Activated CD8-positive, alpha-beta memory T cell treated with anti-CD3 and anti-CD28 coated beads, Interleukin-2, amount 10 ng/mL, durations not matched to agents 7 days and 5 days (primary cell): ENCODE results near the gene OR9Q1. TPM values are rescaled to one million over a fixed set of nuclear protein-coding genes. Genes with fewer than 3 reads are reported as not detected.

Experiments
- ATAC-seq: fragments of 150-1000 bp; cut with Tn5 transposase; one replicate; pipeline ENCODE4 v1.10.0; 2021; ENCODE audit warnings: moderate library complexity
- CTCF ChIA-PET: fragments of 350-600 bp; sonication (Branson Sonifier 250); formaldehyde crosslinking; loops from one replicate; lab custom pipeline; 2021; ENCODE audit warnings: antibody characterized with exemption; lab: Charles Lee
- DNase-seq: peaks from one replicate; pipeline ENCODE4 v3.0.0-alpha.2; 2020
- H3K27ac Mint-ChIP-seq: one replicate; pipeline ENCODE4 v1.8.0; 2021; ENCODE audit warnings: mild to moderate bottlenecking, mixed read lengths
- H3K27me3 Mint-ChIP-seq: one replicate; pipeline ENCODE4 v1.8.0; 2021; ENCODE audit warnings: mixed read lengths
- H3K36me3 Mint-ChIP-seq: one replicate; pipeline ENCODE4 v1.8.0; 2021; ENCODE audit warnings: mild to moderate bottlenecking, mixed read lengths
- H3K4me1 Mint-ChIP-seq: one replicate; pipeline ENCODE4 v1.8.0; 2021; ENCODE audit warnings: mixed read lengths
- H3K4me3 Mint-ChIP-seq: one replicate; pipeline ENCODE4 v1.8.0; 2021; ENCODE audit warnings: mild to moderate bottlenecking, moderate library complexity, mixed read lengths
- H3K9me3 Mint-ChIP-seq: one replicate; pipeline ENCODE4 v1.8.0; 2022; ENCODE audit warnings: low read depth, mixed read lengths
- total RNA-seq, 2 experiments: library from RNA; stranded (reverse); gene quantifications; one replicate each; pipeline ENCODE4 v1.2.3, GENCODE V29; 2021

The OR9Q1 gene
- total RNA-seq, 2 experiments from 2014 or later: not detected

- DNase-seq: no peak
- Mint-ChIP-seq H3K27me3 (peaks cover 2% of the 10 kb centered on the region), H3K27ac (no peak within 1 kb of the TSS), H3K9me3 (no peaks in the 10 kb centered on the region), H3K36me3 (no peaks in the 10 kb centered on the region), H3K4me3 (no peak within 1 kb of the TSS), H3K4me1 (no peaks in the 10 kb centered on the region)
- ATAC-seq: no peak
- CTCF ChIA-PET: interaction anchor here (0.6 kb wide), 1 partner anchor 466 kb away, joined by 3 read pairs; no protein-coding TSS in a partner anchor
Measured at GRCh38 chr11:58125469-58125868, 101.8 kb downstream of the OR9Q1 start, which contains the start of gene OR9I1. OR9I1 (minus strand) TSS chr11:58125530; CDS start chr11:58119444, 6,086 bp downstream.

- CTCF ChIA-PET: no interaction called here
- Mint-ChIP-seq H3K4me3 (no peak overlapping the region), H3K4me1 (no peaks in the 10 kb centered on the region), H3K27ac (no peak overlapping the region), H3K9me3 (no peaks in the 10 kb centered on the region), H3K36me3 (no peaks in the 10 kb centered on the region), H3K27me3 (no peaks in the 10 kb centered on the region)
- ATAC-seq: no peak
- no peak for DNase-seq
Measured at GRCh38 chr11:58127350-58127749, 103.7 kb downstream of the OR9Q1 start.

DNA sequence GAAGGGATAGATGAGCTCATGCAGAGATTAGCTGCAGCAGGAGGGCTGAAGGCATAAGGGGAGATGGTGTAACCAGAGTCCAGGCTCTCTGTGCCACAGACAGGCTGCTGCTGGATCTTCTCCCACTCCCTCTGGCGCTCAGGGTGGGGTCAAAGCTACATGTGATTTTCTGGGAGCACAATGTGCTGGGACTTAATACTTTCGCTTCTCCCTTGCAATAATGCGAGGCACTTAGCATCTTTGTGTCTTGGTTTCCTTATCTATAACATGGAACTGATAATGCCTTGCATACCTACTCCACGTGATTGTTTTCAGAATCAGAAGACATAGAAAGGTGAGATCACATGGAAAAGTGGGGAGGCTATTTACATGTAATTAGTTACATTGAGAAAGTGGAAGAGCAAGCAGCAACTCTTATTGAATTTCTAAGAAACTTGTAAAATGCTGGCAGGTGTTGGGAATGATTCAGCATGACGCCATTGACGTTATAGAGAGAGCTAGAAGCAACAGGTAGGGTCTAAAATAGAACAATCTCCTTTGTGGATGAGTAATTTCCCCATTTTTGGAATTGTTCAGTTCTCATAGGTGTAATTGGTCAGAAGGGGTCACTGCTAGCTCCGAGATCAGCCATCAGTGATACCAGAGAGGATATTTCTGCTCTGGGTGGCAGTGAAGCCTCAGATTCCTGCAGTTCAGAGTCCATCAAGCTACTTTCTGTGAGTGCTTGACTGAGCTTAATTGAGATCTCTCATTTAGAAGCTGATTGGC, 109.8 kb downstream of the OR9Q1 start:
- Mint-ChIP-seq H3K36me3 (no peaks in the 10 kb centered on the region), H3K9me3 (no peaks in the 10 kb centered on the region), H3K4me1 (no peaks in the 10 kb centered on the region), H3K4me3 (no peak overlapping the region), H3K27ac (no peak overlapping the region), H3K27me3 (no peaks in the 10 kb centered on the region)
- DNase-seq (no peak), ATAC-seq (no peak)
- CTCF ChIA-PET: no interaction called here

DNA sequence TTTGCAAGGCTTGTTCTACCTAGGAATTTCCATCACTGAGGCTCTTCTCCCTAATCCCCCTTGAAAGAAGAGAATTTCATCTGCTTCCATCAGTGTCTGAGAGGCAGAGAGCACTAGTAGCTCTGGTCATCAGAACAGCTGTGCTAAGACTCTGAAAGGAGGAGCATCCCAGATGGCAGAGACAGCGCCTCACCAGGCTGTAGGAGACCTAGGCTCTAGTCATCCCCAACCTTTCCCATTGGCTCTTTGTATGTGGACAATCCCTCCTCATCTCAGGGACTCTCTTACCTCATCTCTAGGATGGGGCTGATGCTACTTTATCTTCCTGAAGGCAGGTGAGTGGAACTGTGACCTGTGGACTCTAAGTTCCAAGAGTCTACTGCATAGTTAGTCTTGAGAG, 110.5 kb downstream of the OR9Q1 start:
- Mint-ChIP-seq H3K4me3 (no peak overlapping the region), H3K36me3 (no peaks in the 10 kb centered on the region), H3K27ac (no peak overlapping the region), H3K9me3 (no peaks in the 10 kb centered on the region), H3K27me3 (no peaks in the 10 kb centered on the region), H3K4me1 (no peaks in the 10 kb centered on the region)
- ATAC-seq: no peak
- CTCF ChIA-PET: no interaction called here
- no peak for DNase-seq

DNA sequence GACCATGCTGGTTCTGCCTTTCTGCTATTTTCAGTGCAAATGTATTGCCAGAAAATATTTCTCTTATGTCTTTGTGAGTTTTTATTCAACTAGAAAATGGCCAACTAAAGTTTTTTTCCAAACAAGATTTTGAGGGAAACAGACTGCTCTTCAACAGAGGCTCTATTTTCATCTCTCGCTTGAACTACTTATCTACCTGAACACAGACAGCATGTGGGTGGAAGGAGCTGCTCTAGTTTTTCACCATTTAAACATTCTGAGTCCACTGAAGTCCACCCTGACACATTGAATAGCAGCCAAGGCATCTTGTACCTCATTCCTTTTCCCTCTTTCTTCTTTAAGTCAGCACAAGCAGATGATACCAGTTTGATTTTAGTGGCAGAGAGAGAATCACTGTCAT, 111.5 kb downstream of the OR9Q1 start:
- Mint-ChIP-seq H3K27ac (no peak overlapping the region), H3K27me3 (no peaks in the 10 kb centered on the region), H3K4me3 (no peak overlapping the region), H3K9me3 (no peaks in the 10 kb centered on the region), H3K36me3 (no peaks in the 10 kb centered on the region), H3K4me1 (no peaks in the 10 kb centered on the region)
- DNase-seq (no peak), ATAC-seq (no peak)
- CTCF ChIA-PET: no interaction called here

- DNase-seq: no peak
- CTCF ChIA-PET: no interaction called here
- H3K36me3 Mint-ChIP-seq: no peaks in the 10 kb centered on the region
Measured at GRCh38 chr11:58142761-58143160, 119.1 kb downstream of the OR9Q1 start.

DNA sequence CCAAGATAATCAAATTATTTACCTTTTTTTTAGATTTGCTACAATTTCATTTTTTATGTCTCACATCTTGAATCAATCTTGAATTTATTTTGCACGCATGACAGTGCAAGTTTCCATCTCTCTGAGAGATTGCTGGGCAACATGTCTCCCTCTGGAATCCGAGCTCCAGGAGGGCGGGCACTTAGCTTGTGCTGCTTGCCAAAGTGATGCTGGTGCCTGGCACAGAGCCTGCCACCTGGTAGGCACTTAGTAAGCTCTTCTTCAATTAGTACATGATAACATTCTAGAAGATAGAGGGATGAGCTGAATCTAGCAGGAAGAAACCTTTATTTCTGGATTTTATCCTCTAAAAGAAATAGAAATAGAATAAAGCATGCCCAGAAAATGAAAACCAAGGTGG, 129.1 kb downstream of the OR9Q1 start:
- Mint-ChIP-seq H3K36me3 (no peaks in the 10 kb centered on the region), H3K9me3 (no peaks in the 10 kb centered on the region), H3K27ac (no peak overlapping the region), H3K27me3 (peaks cover 8% of the 10 kb centered on the region), H3K4me1 (no peaks in the 10 kb centered on the region), H3K4me3 (no peak overlapping the region)
- no peak for DNase-seq
- CTCF ChIA-PET: no interaction called here
- ATAC-seq: no peak

More at GRCh38 chr11:58142761-58143160, 119.1 kb downstream of the OR9Q1 start:
- no peak for ATAC-seq
- H3K4me3 Mint-ChIP-seq: no peak overlapping the region
- no peaks in the 10 kb centered on the region for H3K4me1 Mint-ChIP-seq
- H3K9me3 Mint-ChIP-seq: no peaks in the 10 kb centered on the region
- H3K27ac Mint-ChIP-seq: no peak overlapping the region
- H3K27me3 Mint-ChIP-seq: peaks cover 8% of the 10 kb centered on the region

- Mint-ChIP-seq H3K4me1 (no peaks in the 10 kb centered on the region), H3K27ac (no peak overlapping the region), H3K9me3 (no peaks in the 10 kb centered on the region), H3K4me3 (no peak overlapping the region), H3K36me3 (no peaks in the 10 kb centered on the region), H3K27me3 (peaks cover under 1% of the 10 kb centered on the region)
- no peak for DNase-seq
- no peak for ATAC-seq
- CTCF ChIA-PET: no interaction called here
Measured at GRCh38 chr11:58164389-58164788, 140.7 kb downstream of the OR9Q1 start.

DNA sequence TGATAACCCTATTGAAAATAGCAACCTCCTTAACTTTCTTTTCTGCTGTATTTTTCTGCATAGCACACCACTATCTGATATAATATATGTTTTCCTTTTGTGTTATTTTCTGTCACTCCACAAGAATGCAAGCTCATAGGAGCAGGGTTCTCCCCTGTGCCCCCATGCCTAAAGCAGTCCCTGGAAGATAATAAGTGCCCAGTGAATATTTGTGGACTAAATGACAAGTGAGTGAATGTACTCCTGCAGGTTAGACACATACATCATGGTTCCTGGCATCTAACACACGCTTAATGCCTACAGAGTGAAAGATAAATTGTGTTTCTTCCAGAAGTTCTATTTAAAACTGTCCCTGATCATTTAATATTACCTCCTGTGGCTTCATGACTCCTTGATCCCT, 141.3 kb downstream of the OR9Q1 start:
- no peak overlapping the region for H3K4me3 Mint-ChIP-seq
- CTCF ChIA-PET: no interaction called here
- H3K9me3 Mint-ChIP-seq: no peaks in the 10 kb centered on the region
- no peak for DNase-seq
- no peak for ATAC-seq
- H3K27ac Mint-ChIP-seq: no peak overlapping the region
- no peaks in the 10 kb centered on the region for H3K4me1 Mint-ChIP-seq
- peaks cover 3% of the 10 kb centered on the region for H3K27me3 Mint-ChIP-seq
- H3K36me3 Mint-ChIP-seq: no peaks in the 10 kb centered on the region

GRCh38 chr11:58165504-58166106, 141.9 kb downstream of the OR9Q1 start:
- no peak for DNase-seq
- Mint-ChIP-seq H3K36me3 (no peaks in the 10 kb centered on the region), H3K4me1 (no peaks in the 10 kb centered on the region), H3K9me3 (no peaks in the 10 kb centered on the region), H3K27me3 (peaks cover 3% of the 10 kb centered on the region), H3K4me3 (no peak overlapping the region), H3K27ac (no peak overlapping the region)
- CTCF ChIA-PET: no interaction called here
- no peak for ATAC-seq

DNA sequence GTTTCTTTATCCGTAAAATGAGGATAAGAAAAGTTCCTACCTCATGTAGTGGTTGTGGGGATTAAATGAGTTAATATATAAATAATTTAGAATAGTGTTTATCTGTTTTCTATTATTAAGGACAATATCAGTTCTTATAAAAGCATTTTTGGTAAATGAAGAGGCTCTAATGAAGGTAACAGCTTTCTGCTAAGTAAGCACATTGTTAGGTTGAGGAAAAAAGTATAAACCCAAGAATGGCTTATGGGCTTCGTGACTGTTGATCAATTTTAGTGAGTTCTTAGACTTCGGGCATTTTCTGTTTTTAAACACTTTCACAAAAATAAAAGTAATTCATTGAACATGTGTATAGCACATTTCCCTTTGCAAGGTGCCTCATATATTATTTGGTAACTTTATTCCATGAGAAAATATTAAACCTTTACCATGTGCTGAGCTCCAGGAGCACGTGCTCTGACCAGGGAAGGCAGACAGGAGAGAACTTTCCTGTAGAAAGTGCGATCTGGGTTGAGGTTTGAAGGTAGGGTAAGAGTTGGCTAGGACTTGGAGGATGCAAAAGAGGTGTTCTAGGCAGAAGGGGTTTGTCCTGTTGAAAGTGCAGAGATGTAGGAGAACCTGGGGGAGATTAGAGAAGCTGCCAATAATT, 153.9 kb downstream of the OR9Q1 start:
- no peak for DNase-seq
- Mint-ChIP-seq H3K27me3 (peaks cover 3% of the 10 kb centered on the region), H3K27ac (no peak overlapping the region), H3K4me1 (no peaks in the 10 kb centered on the region), H3K4me3 (no peak overlapping the region), H3K9me3 (no peaks in the 10 kb centered on the region), H3K36me3 (no peaks in the 10 kb centered on the region)
- CTCF ChIA-PET: no interaction called here
- no peak for ATAC-seq

- no peaks in the 10 kb centered on the region for H3K36me3 Mint-ChIP-seq
- ATAC-seq: no peak
Measured at GRCh38 chr11:58178444-58178843, 154.8 kb downstream of the OR9Q1 start.

DNA sequence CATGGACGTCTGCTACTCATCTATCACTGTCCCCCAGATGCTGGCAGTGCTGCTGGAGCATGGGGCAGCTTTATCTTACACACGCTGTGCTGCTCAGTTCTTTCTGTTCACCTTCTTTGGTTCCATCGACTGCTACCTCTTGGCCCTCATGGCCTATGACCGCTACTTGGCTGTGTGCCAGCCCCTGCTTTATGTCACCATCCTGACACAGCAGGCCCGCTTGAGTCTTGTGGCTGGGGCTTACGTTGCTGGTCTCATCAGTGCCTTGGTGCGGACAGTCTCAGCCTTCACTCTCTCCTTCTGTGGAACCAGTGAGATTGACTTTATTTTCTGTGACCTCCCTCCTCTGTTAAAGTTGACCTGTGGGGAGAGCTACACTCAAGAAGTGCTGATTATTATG, 156.0 kb downstream of the OR9Q1 start:
- no peak overlapping the region for H3K27ac Mint-ChIP-seq
- ATAC-seq (no peak), DNase-seq (no peak)
- peaks cover 3% of the 10 kb centered on the region for H3K27me3 Mint-ChIP-seq
- H3K9me3 Mint-ChIP-seq: no peaks in the 10 kb centered on the region
- no peak overlapping the region for H3K4me3 Mint-ChIP-seq
- no peaks in the 10 kb centered on the region for H3K4me1 Mint-ChIP-seq
- CTCF ChIA-PET: no interaction called here
- H3K36me3 Mint-ChIP-seq: no peaks in the 10 kb centered on the region

More at GRCh38 chr11:58178444-58178843, 154.8 kb downstream of the OR9Q1 start:
- Mint-ChIP-seq H3K9me3 (no peaks in the 10 kb centered on the region), H3K4me3 (no peak overlapping the region), H3K27ac (no peak overlapping the region), H3K4me1 (no peaks in the 10 kb centered on the region), H3K27me3 (peaks cover 3% of the 10 kb centered on the region)
- CTCF ChIA-PET: no interaction called here
- DNase-seq: no peak

DNA sequence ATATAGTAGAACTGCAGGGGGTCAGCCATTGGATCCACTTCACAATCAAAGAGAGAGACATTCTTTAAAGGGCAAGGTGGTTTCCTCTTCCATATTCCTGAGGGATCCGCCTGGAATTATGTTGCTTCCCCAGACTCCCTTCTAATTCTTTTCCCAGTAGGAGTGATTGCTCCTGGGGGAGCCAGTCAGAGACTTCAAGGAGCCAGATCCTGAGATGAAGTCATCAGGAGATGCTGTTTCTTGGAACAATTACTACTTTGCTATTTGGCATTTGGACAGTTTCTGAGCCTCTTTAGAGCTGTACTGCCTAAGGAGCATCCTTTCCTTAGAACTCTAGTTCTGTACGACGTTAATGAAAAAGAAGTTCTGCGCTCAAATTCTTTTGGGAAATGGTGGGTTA, 163.3 kb downstream of the OR9Q1 start:
- Mint-ChIP-seq H3K9me3 (no peaks in the 10 kb centered on the region), H3K27me3 (peaks cover 2% of the 10 kb centered on the region), H3K4me3 (no peak overlapping the region), H3K27ac (no peak overlapping the region), H3K36me3 (no peaks in the 10 kb centered on the region), H3K4me1 (no peaks in the 10 kb centered on the region)
- no peak for DNase-seq
- ATAC-seq: no peak
- CTCF ChIA-PET: no interaction called here
